GM08714 (cell line): ENCODE measurements around the gene PGAP2.

Experiments
- H3K4me3 ChIP-seq: fragments of 200-500 bp; sonication (Bioruptor generic); 2 replicates; pipeline ENCODE4 v1.5.1; 2014; ENCODE audit warnings: mild to moderate bottlenecking, low read length, inconsistent platforms
- ZNF274 ChIP-seq: IDR thresholded peaks from 2 replicates; pipeline ENCODE4 v1.6.1; 2012; ENCODE audit warnings: mild to moderate bottlenecking, low read depth, low read length

PGAP2 gene

GRCh38 chr11:3873712-3874349 is 65.5 kb downstream of the PGAP2 start:
- no peak overlapping the region for H3K4me3 ChIP-seq
- TF ChIP-seq ZNF274, result no peak
